ENCODE data around the gene ACIN1. TPM values are rescaled to one million over a fixed set of nuclear protein-coding genes. Genes with fewer than 3 reads are reported as not detected.

Gene ACIN1
- total and polyA plus RNA-seq, 4 experiments from 2014 or later = 1.2 to 327 (median 169) TPM

DNA sequence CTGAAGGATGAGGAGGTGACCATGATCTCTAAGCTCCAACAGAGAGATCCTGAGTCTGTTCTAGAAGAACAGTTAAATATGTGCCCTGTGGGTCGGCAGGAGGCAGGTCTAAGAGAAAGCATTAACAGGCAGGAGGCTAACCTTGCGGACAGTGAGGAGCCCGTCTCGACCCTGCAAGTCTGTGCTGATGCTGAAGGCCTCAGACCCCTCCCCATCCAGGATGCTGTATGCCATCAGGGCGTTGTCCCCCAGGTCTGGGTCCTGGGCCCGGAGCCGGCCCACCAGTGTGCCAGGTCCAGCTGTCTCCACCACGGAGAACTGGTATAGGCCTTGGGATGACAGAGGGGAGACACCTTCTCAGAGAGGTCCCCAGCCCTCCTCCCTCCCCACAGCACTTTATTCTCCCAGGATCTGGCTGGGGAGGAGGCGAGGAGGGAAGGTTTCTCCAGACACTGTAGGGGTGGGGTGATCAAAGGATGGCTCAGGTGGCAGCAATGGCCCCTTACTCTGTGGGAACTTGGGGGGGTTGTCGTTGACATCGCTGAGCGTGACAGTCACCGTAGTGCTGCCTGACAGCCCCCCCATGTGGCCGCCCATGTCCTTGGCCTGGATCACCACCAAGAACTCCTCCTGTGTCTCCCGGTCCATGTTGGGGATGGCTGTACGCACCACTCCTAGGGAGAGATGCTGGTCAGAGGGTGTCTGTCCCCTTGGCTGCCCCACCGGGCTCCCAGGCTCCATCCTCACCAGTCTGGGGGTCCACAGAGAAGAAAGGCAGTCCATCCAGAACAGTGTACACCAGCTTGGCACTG is 40.7 kb downstream of the ACIN1 start:
- Mint-ChIP-seq H3K27ac (no peak overlapping the region), H3K27me3 (peaks cover 0 to 1% of the 10 kb centered on the region in 2 donors), H3K36me3 (peaks cover 4 to 13% of the 10 kb centered on the region in 2 donors), H3K4me3 (peak overlapping the region in 1 of 8 donors; percentile 69), H3K9me3 (no peaks in the 10 kb centered on the region), H3K4me1 (peaks cover 11 to 21% (median 15%) of the 10 kb centered on the region in 4 donors)
- intact Hi-C loops (cut with micrococcal nuclease) = no loop called here
- ChIA-PET POLR2A (ENCODE audit: partially characterized antibody) (interaction anchor here (0.9 to 9.4 kb wide), 3 partner anchors 17 to 68 kb away, joined by 3 to 82 read pairs (median 4); no protein-coding TSS in a partner anchor), CTCF (ENCODE audit: partially characterized antibody) (interaction anchor here (0.7 to 19.0 kb wide), 6 partner anchors 15 to 107 kb away, joined by 3 to 1070 read pairs (median 6); partner anchors contain the start of gene AJUBA)
- Histone ChIP-seq H3K36me3 (ENCODE audit: insufficient read depth, low read length) (peaks cover 3% of the 10 kb centered on the region), H3K4me1 (ENCODE audit: insufficient read depth, low read length) (peaks cover 17% of the 10 kb centered on the region), H3K9me3 (ENCODE audit: control insufficient read depth in 1 of 2, low read length in 2 of 2) (no peaks in the 10 kb centered on the region), H3K27me3 (ENCODE audit: insufficient read depth, low read length) (no peaks in the 10 kb centered on the region), H3K27ac (ENCODE audit: low read depth, low read length) (no peak overlapping the region), H3K4me3 (ENCODE audit: low read length in 2 of 2) (no peak overlapping the region)
- DNase-seq = no peak

DNA sequence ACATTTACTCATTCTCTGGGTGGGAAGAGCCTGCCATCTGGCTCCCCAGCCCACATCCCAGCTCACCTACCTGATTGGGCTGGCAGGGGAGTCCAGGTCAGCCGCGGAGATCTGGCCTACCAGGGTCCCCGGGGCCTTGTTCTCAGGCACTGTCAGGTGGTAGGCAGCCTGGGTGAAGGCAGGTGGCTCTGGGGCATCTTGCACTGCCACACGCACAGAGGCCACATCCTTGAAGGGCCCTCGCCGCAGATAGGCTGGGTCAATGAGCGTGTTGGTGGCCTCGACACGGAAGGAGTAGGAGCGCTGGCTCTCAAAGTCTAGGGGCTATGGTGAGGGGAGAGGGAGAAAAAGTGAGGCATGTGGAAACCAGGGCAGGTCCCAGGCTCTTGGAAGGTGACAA is 41.5 kb downstream of the ACIN1 start:
- CTCF ChIA-PET (ENCODE audit: partially characterized antibody) = interaction anchor here (0.7 to 19.0 kb wide), 6 partner anchors 18 to 134 kb away, joined by 3 to 1070 read pairs (median 6); partner anchors contain the start of gene AJUBA
- Mint-ChIP-seq H3K4me3 (peak overlapping the region in 1 of 8 donors; percentile 46), H3K27ac (peak overlapping the region in 4 of 7 donors; percentile 13 to 77 (median 36)), H3K27me3 (peaks cover 0 to 1% of the 10 kb centered on the region in 2 donors), H3K4me1 (peaks cover 11 to 21% (median 15%) of the 10 kb centered on the region in 4 donors), H3K36me3 (peaks cover 3 to 10% of the 10 kb centered on the region in 2 donors), H3K9me3 (no peaks in the 10 kb centered on the region)
- H3K4me3 ChIP-seq (ENCODE audit: low read length in 2 of 2) = no peak overlapping the region
- no peak for DNase-seq
- POLR2A ChIA-PET (ENCODE audit: partially characterized antibody) = no interaction called here
- peaks cover 17% of the 10 kb centered on the region for H3K4me1 ChIP-seq (ENCODE audit: insufficient read depth, low read length)
- intact Hi-C loops (cut with micrococcal nuclease) = no loop called here
- H3K9me3 ChIP-seq (ENCODE audit: control insufficient read depth in 1 of 2, low read length in 2 of 2) = no peaks in the 10 kb centered on the region
- no peaks in the 10 kb centered on the region for H3K36me3 ChIP-seq (ENCODE audit: insufficient read depth, low read length)
- no peaks in the 10 kb centered on the region for H3K27me3 ChIP-seq (ENCODE audit: insufficient read depth, low read length)
- no peak overlapping the region for H3K27ac ChIP-seq (ENCODE audit: low read depth, low read length)

DNA sequence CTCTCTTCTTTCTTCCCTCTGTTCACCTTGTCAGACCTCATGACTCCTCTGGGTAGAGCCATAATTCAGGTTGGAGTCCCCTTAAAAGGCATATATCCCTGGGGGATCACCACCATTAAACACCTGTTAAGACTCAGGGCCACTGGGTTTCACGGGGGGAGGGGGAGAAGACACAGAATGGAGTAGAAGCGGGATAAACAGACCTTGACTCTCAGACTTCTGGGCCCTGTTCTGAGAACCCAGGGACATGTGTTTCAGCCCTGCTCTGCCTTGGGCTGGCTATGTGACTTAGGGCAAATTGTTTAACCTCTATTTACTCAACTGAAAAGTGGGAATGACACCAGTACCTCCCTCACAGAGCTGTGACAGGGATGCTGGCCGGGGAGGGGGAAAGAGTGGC is 42.3 kb downstream of the ACIN1 start:
- ChIA-PET POLR2A (ENCODE audit: partially characterized antibody) (no interaction called here), CTCF (ENCODE audit: partially characterized antibody) (interaction anchor here (1.0 to 19.0 kb wide), 3 partner anchors 28 to 134 kb away, joined by 3 to 1070 read pairs (median 5); partner anchors contain the start of gene AJUBA)
- Mint-ChIP-seq H3K4me1 (peaks cover 8 to 14% (median 10%) of the 10 kb centered on the region in 4 donors), H3K27ac (peak overlapping the region in 3 of 7 donors; percentile 10 to 29 (median 13)), H3K27me3 (peaks cover 0 to 1% of the 10 kb centered on the region in 2 donors), H3K9me3 (no peaks in the 10 kb centered on the region), H3K4me3 (no peak overlapping the region), H3K36me3 (peaks cover 0 to 4% of the 10 kb centered on the region in 2 donors)
- intact Hi-C loops (cut with micrococcal nuclease) = no loop called here
- H3K27ac ChIP-seq (ENCODE audit: low read depth, low read length) = no peak overlapping the region
- peaks cover 12% of the 10 kb centered on the region for H3K4me1 ChIP-seq (ENCODE audit: insufficient read depth, low read length)
- no peaks in the 10 kb centered on the region for H3K9me3 ChIP-seq (ENCODE audit: control insufficient read depth in 1 of 2, low read length in 2 of 2)
- DNase-seq = no peak
- H3K4me3 ChIP-seq (ENCODE audit: low read length in 2 of 2) = no peak overlapping the region
- no peaks in the 10 kb centered on the region for H3K27me3 ChIP-seq (ENCODE audit: insufficient read depth, low read length)
- no peaks in the 10 kb centered on the region for H3K36me3 ChIP-seq (ENCODE audit: insufficient read depth, low read length)

DNA sequence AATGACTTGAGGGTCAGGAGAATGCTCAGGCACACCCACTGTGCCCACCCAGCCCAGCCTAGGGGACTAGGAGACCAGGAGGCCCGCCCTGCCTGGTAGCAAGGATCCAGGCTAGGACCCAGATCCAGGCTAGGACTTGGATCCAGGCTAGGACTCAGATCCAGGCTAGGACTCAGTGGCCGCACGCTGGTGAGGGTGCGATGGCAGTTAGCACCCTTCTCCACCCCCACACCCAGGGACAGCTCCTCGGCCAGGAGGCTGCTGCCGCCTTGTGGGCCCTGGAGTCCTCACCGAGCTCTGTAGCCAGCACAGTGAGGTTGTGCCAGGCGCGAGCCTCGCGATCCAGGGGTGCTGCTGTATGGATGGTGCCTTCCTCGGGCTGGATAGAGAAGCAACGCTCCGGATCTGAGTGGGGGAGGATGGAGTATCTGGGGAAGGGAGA is 42.7 kb downstream of the ACIN1 start:
- H3K36me3 Mint-ChIP-seq = peaks cover 0 to 4% of the 10 kb centered on the region in 2 donors
- H3K36me3 ChIP-seq (ENCODE audit: insufficient read depth, low read length) = no peaks in the 10 kb centered on the region
- H3K27me3 Mint-ChIP-seq = peaks cover 0 to 1% of the 10 kb centered on the region in 2 donors
- POLR2A ChIA-PET (ENCODE audit: partially characterized antibody) = interaction anchor here (1.1 kb wide), 1 partner anchor 45 kb away, joined by 3 read pairs; no protein-coding TSS in a partner anchor
- H3K9me3 ChIP-seq (ENCODE audit: control insufficient read depth in 1 of 2, low read length in 2 of 2) = no peaks in the 10 kb centered on the region
- intact Hi-C loops (cut with micrococcal nuclease) = no loop called here
- CTCF ChIA-PET (ENCODE audit: partially characterized antibody) = interaction anchor here (1.0 to 19.0 kb wide), 2 partner anchors 71 to 135 kb away, joined by 3 to 1070 read pairs; partner anchors contain the start of gene AJUBA
- H3K4me3 Mint-ChIP-seq = no peak overlapping the region
- H3K27me3 ChIP-seq (ENCODE audit: insufficient read depth, low read length) = no peaks in the 10 kb centered on the region
- no peak overlapping the region for H3K27ac Mint-ChIP-seq
- H3K4me3 ChIP-seq (ENCODE audit: low read length in 2 of 2) = no peak overlapping the region
- H3K4me1 ChIP-seq (ENCODE audit: insufficient read depth, low read length) = peaks cover 12% of the 10 kb centered on the region
- no peaks in the 10 kb centered on the region for H3K9me3 Mint-ChIP-seq
- H3K27ac ChIP-seq (ENCODE audit: low read depth, low read length) = no peak overlapping the region
- DNase-seq = no peak
- peaks cover 8 to 14% (median 10%) of the 10 kb centered on the region in 4 donors for H3K4me1 Mint-ChIP-seq

DNA sequence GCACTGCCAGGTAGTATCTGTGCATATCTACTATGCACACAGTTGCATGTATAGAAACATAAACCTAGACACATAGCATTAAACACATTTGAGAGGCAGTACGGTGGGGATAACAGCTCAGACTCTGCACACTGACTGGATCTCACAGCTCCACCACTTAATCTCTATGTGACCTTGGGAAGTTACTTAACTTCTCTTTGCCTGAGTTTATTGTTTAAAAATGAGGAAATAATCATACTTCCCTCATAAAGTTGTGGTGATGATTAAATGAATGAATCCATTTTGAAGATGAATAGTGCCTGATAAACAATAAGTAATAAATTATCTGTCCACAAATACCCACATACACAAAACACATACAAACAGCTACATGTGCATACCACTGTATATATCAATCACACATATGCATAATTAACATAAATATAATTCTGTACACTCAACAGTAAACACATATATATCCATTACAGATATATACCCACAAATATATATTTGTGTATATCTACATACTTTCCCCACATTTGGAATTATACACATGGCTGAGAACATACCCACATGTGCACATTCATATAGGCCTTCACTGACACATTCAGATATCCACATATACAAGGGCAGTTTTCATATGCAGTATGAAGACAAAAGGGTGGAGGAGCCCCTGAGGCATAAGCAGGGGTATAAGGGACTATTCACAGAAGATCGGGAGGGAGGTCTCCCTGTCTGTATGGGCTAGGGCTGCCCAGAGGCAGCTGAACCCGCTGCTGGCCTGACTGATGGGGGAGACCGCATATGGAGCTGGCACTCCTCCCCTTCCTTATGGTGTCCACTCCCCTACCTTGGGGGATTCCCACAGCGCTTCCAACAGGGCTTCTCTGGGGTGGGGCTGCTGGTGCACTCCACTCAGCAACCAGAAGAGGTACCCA is 43.5 kb downstream of the ACIN1 start:
- Histone ChIP-seq H3K4me1 (ENCODE audit: insufficient read depth, low read length) (peaks cover 4% of the 10 kb centered on the region), H3K27me3 (ENCODE audit: insufficient read depth, low read length) (no peaks in the 10 kb centered on the region), H3K36me3 (ENCODE audit: insufficient read depth, low read length) (no peaks in the 10 kb centered on the region), H3K9me3 (ENCODE audit: control insufficient read depth in 1 of 2, low read length in 2 of 2) (no peaks in the 10 kb centered on the region), H3K4me3 (ENCODE audit: low read length in 2 of 2) (no peak overlapping the region), H3K27ac (ENCODE audit: low read depth, low read length) (no peak overlapping the region)
- intact Hi-C loops (cut with micrococcal nuclease) = no loop called here
- Mint-ChIP-seq H3K27me3 (peaks cover 0 to 1% of the 10 kb centered on the region in 2 donors), H3K9me3 (no peaks in the 10 kb centered on the region), H3K4me3 (no peak overlapping the region), H3K36me3 (peaks cover 0 to 3% of the 10 kb centered on the region in 2 donors), H3K27ac (no peak overlapping the region), H3K4me1 (peaks cover 4 to 7% (median 6%) of the 10 kb centered on the region in 4 donors)
- no peak for DNase-seq
- CTCF ChIA-PET (ENCODE audit: partially characterized antibody) = interaction anchor here (1.1 to 19.0 kb wide), 3 partner anchors 17 to 71 kb away, joined by 3 to 1070 read pairs (median 4); partner anchors contain the start of gene AJUBA
- POLR2A ChIA-PET (ENCODE audit: partially characterized antibody) = interaction anchor here (1.1 kb wide), 1 partner anchor 44 kb away, joined by 3 read pairs; no protein-coding TSS in a partner anchor

DNA sequence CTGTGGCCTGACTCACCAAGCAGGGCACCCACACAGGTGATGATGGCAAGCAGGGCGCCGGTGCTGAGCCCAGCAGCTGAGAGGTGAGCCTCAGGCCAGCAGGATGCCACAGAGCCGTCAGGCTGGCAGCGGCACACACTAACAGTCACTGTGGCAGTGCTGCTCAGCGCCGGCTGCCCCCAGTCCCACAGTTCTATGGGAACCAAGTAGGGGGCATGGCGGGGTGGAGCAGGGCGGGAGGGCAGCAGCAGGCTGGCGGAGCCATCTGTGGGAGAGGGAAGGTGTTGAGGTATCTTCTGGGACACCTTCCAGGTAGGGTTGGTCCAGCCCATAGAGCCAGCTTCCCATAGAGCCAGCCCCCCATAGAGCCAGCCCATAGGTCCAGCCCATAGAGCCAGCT is 45.9 kb downstream of the ACIN1 start:
- H3K4me3 Mint-ChIP-seq = no peak overlapping the region
- Histone ChIP-seq H3K4me3 (ENCODE audit: low read length in 2 of 2) (no peak overlapping the region), H3K4me1 (ENCODE audit: insufficient read depth, low read length) (no peaks in the 10 kb centered on the region), H3K27ac (ENCODE audit: low read depth, low read length) (no peak overlapping the region), H3K9me3 (ENCODE audit: control insufficient read depth in 1 of 2, low read length in 2 of 2) (no peaks in the 10 kb centered on the region), H3K27me3 (ENCODE audit: insufficient read depth, low read length) (no peaks in the 10 kb centered on the region), H3K36me3 (ENCODE audit: insufficient read depth, low read length) (no peaks in the 10 kb centered on the region)
- no peaks in the 10 kb centered on the region for H3K9me3 Mint-ChIP-seq
- H3K27ac Mint-ChIP-seq = no peak overlapping the region
- H3K36me3 Mint-ChIP-seq = no peaks in the 10 kb centered on the region
- no peaks in the 10 kb centered on the region for H3K27me3 Mint-ChIP-seq
- H3K4me1 Mint-ChIP-seq = no peaks in the 10 kb centered on the region
- POLR2A ChIA-PET (ENCODE audit: partially characterized antibody) = no interaction called here
- DNase-seq = no peak
- intact Hi-C loops (cut with micrococcal nuclease) = no loop called here
- CTCF ChIA-PET (ENCODE audit: partially characterized antibody) = interaction anchor here (1.3 to 1.6 kb wide), 2 partner anchors 19 to 62 kb away, joined by 4 read pairs; no protein-coding TSS in a partner anchor

All from CD4-positive, alpha-beta memory T cell (primary cell).